ENCODE data around the gene HDHD5.

HDHD5 gene

DNA sequence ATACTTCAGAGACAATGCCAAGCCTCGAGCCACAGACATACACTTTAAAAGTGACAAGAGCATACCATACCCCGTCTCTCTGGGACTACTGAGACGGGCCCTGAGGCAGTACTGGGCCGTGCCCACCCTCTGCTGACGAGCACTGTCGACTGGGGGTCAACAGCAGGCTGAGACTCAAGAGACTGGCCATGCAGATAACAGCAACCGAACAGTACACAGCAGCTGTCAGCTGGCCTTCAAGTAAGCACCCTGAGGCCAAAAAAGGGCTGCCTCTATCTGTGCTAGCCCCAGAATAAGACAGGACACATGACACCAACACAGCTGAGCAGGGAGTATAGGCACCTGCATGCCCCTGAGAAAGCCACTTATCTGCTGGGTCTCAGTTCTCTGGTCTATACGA is 19.1 kb downstream of the HDHD5 start (continued):
- TF ChIP-seq, protein P1, sequence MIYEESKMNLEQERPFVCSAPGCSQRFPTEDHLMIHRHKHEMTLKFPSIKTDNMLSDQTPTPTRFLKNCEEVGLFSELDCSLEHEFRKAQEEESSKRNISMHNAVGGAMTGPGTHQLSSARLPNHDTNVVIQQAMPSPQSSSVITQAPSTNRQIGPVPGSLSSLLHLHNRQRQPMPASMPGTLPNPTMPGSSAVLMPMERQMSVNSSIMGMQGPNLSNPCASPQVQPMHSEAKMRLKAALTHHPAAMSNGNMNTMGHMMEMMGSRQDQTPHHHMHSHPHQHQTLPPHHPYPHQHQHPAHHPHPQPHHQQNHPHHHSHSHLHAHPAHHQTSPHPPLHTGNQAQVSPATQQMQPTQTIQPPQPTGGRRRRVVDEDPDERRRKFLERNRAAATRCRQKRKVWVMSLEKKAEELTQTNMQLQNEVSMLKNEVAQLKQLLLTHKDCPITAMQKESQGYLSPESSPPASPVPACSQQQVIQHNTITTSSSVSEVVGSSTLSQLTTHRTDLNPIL (CRISPR knock-in tag; IDR thresholded peaks at IDR 0.05; ENCODE audit: low read depth): no peak
- TF ChIP-seq POU6F1 (CRISPR knock-in tag; IDR thresholded peaks at IDR 0.05; ENCODE audit: borderline replicate concordance, low read depth) (no peak), ESRRG (CRISPR knock-in tag; IDR thresholded peaks at IDR 0.05) (no peak), ZNF70 (CRISPR knock-in tag; IDR thresholded peaks at IDR 0.05) (no peak), BACH2 (CRISPR knock-in tag; IDR thresholded peaks at IDR 0.05; ENCODE audit: borderline replicate concordance) (no peak)

- TF ChIP-seq TCF4 (CRISPR knock-in tag; IDR thresholded peaks at IDR 0.05; ENCODE audit: borderline replicate concordance) (no peak), ZNF70 (CRISPR knock-in tag; IDR thresholded peaks at IDR 0.05) (no peak), POU6F1 (CRISPR knock-in tag; IDR thresholded peaks at IDR 0.05; ENCODE audit: borderline replicate concordance, low read depth) (no peak), PPARA (CRISPR knock-in tag; IDR thresholded peaks at IDR 0.05; ENCODE audit: borderline replicate concordance) (no peak), CSDC2 (CRISPR knock-in tag; IDR thresholded peaks at IDR 0.05) (no peak)
- TF ChIP-seq, protein P2, sequence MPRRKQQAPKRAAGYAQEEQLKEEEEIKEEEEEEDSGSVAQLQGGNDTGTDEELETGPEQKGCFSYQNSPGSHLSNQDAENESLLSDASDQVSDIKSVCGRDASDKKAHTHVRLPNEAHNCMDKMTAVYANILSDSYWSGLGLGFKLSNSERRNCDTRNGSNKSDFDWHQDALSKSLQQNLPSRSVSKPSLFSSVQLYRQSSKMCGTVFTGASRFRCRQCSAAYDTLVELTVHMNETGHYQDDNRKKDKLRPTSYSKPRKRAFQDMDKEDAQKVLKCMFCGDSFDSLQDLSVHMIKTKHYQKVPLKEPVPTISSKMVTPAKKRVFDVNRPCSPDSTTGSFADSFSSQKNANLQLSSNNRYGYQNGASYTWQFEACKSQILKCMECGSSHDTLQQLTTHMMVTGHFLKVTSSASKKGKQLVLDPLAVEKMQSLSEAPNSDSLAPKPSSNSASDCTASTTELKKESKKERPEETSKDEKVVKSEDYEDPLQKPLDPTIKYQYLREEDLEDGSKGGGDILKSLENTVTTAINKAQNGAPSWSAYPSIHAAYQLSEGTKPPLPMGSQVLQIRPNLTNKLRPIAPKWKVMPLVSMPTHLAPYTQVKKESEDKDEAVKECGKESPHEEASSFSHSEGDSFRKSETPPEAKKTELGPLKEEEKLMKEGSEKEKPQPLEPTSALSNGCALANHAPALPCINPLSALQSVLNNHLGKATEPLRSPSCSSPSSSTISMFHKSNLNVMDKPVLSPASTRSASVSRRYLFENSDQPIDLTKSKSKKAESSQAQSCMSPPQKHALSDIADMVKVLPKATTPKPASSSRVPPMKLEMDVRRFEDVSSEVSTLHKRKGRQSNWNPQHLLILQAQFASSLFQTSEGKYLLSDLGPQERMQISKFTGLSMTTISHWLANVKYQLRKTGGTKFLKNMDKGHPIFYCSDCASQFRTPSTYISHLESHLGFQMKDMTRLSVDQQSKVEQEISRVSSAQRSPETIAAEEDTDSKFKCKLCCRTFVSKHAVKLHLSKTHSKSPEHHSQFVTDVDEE (CRISPR knock-in tag; IDR thresholded peaks at IDR 0.05): no peak
- ATAC-seq: no peak
Observed at GRCh38 chr22:17138513-17138912, 20.6 kb downstream of the HDHD5 start.

DNA sequence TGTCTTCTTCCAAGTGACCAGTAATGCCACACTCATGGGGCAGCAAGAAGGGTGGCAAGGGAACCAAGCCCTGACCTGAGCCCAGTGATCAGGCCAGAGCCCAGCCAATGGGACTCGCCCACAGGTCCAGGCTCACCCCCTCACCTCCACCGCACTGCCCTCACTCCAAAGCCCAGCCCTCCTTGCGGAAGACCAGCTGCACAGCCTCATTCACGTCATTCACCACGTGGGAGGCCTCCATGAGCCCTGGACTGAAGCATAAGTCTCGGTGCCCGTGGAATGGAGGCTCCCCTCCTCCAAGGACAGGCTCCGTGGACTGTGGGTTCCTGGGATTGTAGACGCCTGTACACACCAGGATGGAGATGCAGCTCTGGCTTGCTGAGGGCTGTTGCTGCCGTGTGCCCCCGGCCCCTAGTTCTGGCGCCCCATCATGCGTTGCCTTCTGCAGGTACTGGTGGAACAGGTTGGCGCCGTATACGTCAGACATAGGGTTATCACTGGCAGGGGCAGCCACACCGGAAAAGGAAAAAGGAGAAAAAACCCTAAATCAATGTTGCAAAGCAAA is 21.1 kb downstream of the HDHD5 start:
- no peak for ATAC-seq
- TF ChIP-seq GLIS3 (CRISPR knock-in tag; IDR thresholded peaks at IDR 0.05) (no peak), ZNF70 (CRISPR knock-in tag; IDR thresholded peaks at IDR 0.05) (no peak)
- TF ChIP-seq, protein P3, sequence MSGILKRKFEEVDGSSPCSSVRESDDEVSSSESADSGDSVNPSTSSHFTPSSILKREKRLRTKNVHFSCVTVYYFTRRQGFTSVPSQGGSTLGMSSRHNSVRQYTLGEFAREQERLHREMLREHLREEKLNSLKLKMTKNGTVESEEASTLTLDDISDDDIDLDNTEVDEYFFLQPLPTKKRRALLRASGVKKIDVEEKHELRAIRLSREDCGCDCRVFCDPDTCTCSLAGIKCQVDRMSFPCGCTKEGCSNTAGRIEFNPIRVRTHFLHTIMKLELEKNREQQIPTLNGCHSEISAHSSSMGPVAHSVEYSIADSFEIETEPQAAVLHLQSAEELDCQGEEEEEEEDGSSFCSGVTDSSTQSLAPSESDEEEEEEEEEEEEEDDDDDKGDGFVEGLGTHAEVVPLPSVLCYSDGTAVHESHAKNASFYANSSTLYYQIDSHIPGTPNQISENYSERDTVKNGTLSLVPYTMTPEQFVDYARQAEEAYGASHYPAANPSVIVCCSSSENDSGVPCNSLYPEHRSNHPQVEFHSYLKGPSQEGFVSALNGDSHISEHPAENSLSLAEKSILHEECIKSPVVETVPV (CRISPR knock-in tag; IDR thresholded peaks at IDR 0.05): no peak

DNA sequence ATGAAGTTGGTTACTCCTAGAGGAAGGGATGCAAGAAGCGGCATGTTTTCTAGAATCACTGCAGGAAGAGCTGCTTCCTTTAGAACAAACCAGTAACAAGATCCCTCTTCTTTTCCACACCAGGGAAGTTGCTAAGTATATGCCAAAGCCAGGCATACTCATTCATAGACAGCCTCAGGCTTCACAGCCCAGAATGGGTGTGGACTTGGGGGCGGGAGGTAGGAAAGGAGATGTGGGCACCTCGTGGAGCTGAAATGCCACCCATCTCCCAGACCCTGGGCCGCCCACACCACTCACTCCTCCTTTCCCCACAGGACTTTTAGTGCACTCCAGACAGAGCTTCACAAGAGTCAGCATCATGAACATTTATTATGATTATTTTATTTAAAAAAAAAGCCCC is 21.9 kb downstream of the HDHD5 start:
- no peak for ATAC-seq
- TF ChIP-seq ISL1 (CRISPR knock-in tag; IDR thresholded peaks at IDR 0.05): no peak
- TF ChIP-seq ARNTL (CRISPR knock-in tag; IDR thresholded peaks at IDR 0.05; ENCODE audit: borderline replicate concordance, low read depth): no peak
- TF ChIP-seq, protein P3 (CRISPR knock-in tag; IDR thresholded peaks at IDR 0.05): no peak
- TF ChIP-seq TOX (CRISPR knock-in tag; IDR thresholded peaks at IDR 0.05; ENCODE audit: borderline replicate concordance): no peak
- TF ChIP-seq ZFP30 (CRISPR knock-in tag; IDR thresholded peaks at IDR 0.05): no peak
- TF ChIP-seq, protein P4, sequence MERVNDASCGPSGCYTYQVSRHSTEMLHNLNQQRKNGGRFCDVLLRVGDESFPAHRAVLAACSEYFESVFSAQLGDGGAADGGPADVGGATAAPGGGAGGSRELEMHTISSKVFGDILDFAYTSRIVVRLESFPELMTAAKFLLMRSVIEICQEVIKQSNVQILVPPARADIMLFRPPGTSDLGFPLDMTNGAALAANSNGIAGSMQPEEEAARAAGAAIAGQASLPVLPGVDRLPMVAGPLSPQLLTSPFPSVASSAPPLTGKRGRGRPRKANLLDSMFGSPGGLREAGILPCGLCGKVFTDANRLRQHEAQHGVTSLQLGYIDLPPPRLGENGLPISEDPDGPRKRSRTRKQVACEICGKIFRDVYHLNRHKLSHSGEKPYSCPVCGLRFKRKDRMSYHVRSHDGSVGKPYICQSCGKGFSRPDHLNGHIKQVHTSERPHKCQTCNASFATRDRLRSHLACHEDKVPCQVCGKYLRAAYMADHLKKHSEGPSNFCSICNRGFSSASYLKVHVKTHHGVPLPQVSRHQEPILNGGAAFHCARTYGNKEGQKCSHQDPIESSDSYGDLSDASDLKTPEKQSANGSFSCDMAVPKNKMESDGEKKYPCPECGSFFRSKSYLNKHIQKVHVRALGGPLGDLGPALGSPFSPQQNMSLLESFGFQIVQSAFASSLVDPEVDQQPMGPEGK (CRISPR knock-in tag; IDR thresholded peaks at IDR 0.05; ENCODE audit: borderline replicate concordance): no peak
- no peak for TF ChIP-seq ESRRG (CRISPR knock-in tag; IDR thresholded peaks at IDR 0.05)
- TF ChIP-seq ZNF8 (CRISPR knock-in tag; IDR thresholded peaks at IDR 0.05): no peak
- no peak for TF ChIP-seq ZNF70 (CRISPR knock-in tag; IDR thresholded peaks at IDR 0.05)
- TF ChIP-seq POU6F1 (CRISPR knock-in tag; IDR thresholded peaks at IDR 0.05; ENCODE audit: borderline replicate concordance, low read depth): no peak
- TF ChIP-seq ZC3H10 (CRISPR knock-in tag; IDR thresholded peaks at IDR 0.05): no peak
- TF ChIP-seq ZNF565 (CRISPR knock-in tag; conservative IDR thresholded peaks at IDR 0.05; ENCODE audit: low read depth): no peak
